Rectal smooth muscle tissue (tissue), 1 donor: Measurements from ENCODE around the gene UBLCP1.
"Not testable (repeated sequence)": the region's sequence is repeated elsewhere in the genome, so short reads cannot be mapped to it uniquely, and the experiment has no call there.

Experiments
- H3K27ac ChIP-seq: one replicate; pipeline ENCODE4 v1.7.0; 2013; ENCODE audit warnings: low read depth, low read length, inconsistent platforms
- H3K27me3 ChIP-seq: one replicate; pipeline ENCODE4 v1.7.0; 2013; ENCODE audit warnings: low read length; ENCODE audit not compliant: control insufficient read depth, insufficient read depth
- H3K36me3 ChIP-seq: one replicate; pipeline ENCODE4 v1.7.0; 2013; ENCODE audit warnings: low read length; ENCODE audit not compliant: control insufficient read depth, insufficient read depth
- H3K4me1 ChIP-seq: one replicate; pipeline ENCODE4 v1.7.0; 2013; ENCODE audit warnings: low read length; ENCODE audit not compliant: control insufficient read depth, insufficient read depth
- H3K4me3 ChIP-seq: one replicate; pipeline ENCODE4 v1.7.0; 2013; ENCODE audit warnings: low read length
- H3K9ac ChIP-seq: one replicate; pipeline ENCODE4 v1.7.0; 2013; ENCODE audit warnings: low read length

UBLCP1 gene

GRCh38 chr5:159301466-159301865, 38.4 kb downstream of the UBLCP1 start:
- no peaks in the 10 kb centered on the region for H3K4me1 ChIP-seq
- H3K27me3 ChIP-seq, result no peaks in the 10 kb centered on the region
- no peak overlapping the region for H3K27ac ChIP-seq
- no peak overlapping the region for H3K9ac ChIP-seq
- no peaks in the 10 kb centered on the region for H3K36me3 ChIP-seq
- H3K4me3 ChIP-seq, result no peak overlapping the region

DNA sequence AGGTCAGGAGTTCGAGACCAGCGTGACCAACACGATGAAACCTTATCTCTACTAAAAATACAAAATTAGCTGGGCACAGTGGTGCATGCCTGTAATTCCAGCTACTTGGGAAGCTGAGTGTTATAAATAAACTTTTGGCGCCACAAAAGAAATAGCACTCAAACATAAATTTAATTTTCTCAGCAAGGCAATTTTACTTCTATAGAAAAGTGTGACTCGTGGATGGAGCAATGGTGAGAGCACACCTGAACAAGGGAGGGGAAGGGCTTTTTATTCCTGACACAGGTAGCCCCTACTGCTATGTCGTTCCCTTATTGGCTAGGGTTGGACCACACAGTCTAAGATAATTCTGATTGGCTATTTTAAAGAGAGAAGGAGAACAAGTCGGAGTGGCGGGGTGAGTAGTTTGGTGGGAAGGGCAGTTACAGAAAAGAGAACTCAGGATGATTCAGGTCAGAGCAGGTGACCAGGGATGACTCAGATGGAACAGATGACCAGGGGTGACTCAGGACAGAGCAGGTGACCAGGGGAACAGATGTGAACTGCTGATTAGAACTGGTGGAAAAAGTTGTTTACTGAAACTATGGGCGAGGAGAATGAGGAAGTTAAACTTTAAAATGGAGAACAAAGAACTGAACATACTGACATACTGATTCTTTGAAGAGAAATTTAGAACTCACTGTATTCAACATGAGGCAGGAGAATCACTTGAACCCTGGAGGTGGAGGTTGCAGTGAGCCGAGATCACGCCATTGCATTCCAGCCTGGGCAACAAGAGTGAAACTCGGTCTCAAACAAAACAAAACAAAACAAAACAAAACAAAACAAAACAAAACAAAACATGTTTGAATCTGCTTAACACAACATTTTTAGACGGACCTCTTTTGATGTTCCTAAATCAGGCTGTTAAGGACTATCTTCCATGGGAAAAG, 39.1 kb downstream of the UBLCP1 start:
- H3K4me1 ChIP-seq, H3K27ac ChIP-seq, H3K27me3 ChIP-seq, H3K4me3 ChIP-seq, H3K9ac ChIP-seq, H3K36me3 ChIP-seq: not testable (repeated sequence)

GRCh38 chr5:159303286-159303685, 40.2 kb downstream of the UBLCP1 start:
- Histone ChIP-seq H3K27me3 (no peaks in the 10 kb centered on the region), H3K4me3 (no peak overlapping the region), H3K27ac (no peak overlapping the region), H3K9ac (no peak overlapping the region), H3K36me3 (no peaks in the 10 kb centered on the region), H3K4me1 (no peaks in the 10 kb centered on the region)

- Histone ChIP-seq H3K27ac (no peak overlapping the region), H3K36me3 (no peaks in the 10 kb centered on the region), H3K4me3 (no peak overlapping the region), H3K4me1 (no peaks in the 10 kb centered on the region), H3K9ac (no peak overlapping the region), H3K27me3 (no peaks in the 10 kb centered on the region)
Measured at GRCh38 chr5:159304961-159305595, 42.0 kb downstream of the UBLCP1 start.

GRCh38 chr5:159309689-159310433, 46.8 kb downstream of the UBLCP1 start:
- Histone ChIP-seq H3K36me3 (no peaks in the 10 kb centered on the region), H3K27me3 (peaks cover 2% of the 10 kb centered on the region), H3K4me1 (no peaks in the 10 kb centered on the region), H3K27ac (no peak overlapping the region), H3K4me3 (no peak overlapping the region), H3K9ac (no peak overlapping the region)

DNA sequence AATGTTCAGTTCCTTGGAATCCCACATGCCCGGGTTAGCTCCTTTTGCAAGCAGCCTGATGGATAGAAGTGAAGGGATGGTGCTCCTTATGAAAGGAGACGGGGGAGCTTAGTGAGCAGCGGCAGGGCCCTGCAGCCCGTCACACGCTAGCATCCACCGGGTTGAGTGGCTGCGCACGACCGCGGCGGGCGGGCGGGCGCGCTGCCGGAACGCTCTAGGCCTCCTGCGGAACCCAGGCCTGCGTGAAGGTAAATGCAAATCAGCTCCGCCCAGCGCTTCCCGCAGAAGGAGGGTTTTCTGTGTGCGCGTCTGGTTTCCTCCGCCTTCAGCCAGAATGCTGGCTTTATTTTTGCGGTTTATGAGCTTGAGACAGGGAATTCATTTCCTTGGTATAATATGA, 47.4 kb downstream of the UBLCP1 start:
- Histone ChIP-seq H3K4me1 (no peaks in the 10 kb centered on the region), H3K4me3 (no peak overlapping the region), H3K27ac (no peak overlapping the region), H3K27me3 (peaks cover 2% of the 10 kb centered on the region), H3K9ac (no peak overlapping the region), H3K36me3 (no peaks in the 10 kb centered on the region)

GRCh38 chr5:159311063-159311462, 48.0 kb downstream of the UBLCP1 start:
- no peak overlapping the region for H3K4me3 ChIP-seq
- peaks cover 2% of the 10 kb centered on the region for H3K27me3 ChIP-seq
- H3K4me1 ChIP-seq, result no peaks in the 10 kb centered on the region
- H3K9ac ChIP-seq, result no peak overlapping the region
- no peaks in the 10 kb centered on the region for H3K36me3 ChIP-seq
- no peak overlapping the region for H3K27ac ChIP-seq

GRCh38 chr5:159313197-159313596, 50.1 kb downstream of the UBLCP1 start:
- H3K4me3 ChIP-seq, result no peak overlapping the region
- H3K4me1 ChIP-seq, result no peaks in the 10 kb centered on the region
- peaks cover 2% of the 10 kb centered on the region for H3K27me3 ChIP-seq
- no peak overlapping the region for H3K9ac ChIP-seq
- H3K27ac ChIP-seq, result no peak overlapping the region
- no peaks in the 10 kb centered on the region for H3K36me3 ChIP-seq

GRCh38 chr5:159316519-159317383, 53.7 kb downstream of the UBLCP1 start:
- Histone ChIP-seq H3K4me3 (no peak overlapping the region), H3K9ac (no peak overlapping the region), H3K27me3 (no peaks in the 10 kb centered on the region), H3K27ac (no peak overlapping the region), H3K4me1 (no peaks in the 10 kb centered on the region), H3K36me3 (no peaks in the 10 kb centered on the region)

DNA sequence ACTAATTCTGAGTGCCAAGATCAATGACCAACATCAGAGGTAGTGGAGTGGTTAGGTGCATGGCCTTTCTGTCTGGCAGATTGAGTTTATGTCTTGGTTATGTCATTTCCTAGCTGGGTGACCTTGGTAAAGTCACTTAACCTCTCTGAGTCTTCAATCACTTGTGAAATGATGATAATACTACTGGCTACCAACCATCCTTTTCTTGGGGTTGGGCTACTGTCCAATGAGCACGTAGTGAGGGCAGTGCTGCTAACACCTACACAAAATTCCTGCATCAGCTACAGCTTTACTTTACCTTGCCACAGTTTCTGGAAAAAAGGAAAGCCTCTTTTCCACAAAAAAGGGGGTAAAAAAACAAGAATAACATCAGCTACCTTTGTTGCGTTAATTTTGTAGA, 54.8 kb downstream of the UBLCP1 start:
- Histone ChIP-seq H3K27me3 (no peaks in the 10 kb centered on the region), H3K36me3 (no peaks in the 10 kb centered on the region), H3K4me1 (no peaks in the 10 kb centered on the region), H3K27ac (no peak overlapping the region), H3K4me3 (no peak overlapping the region), H3K9ac (no peak overlapping the region)

GRCh38 chr5:159318448-159318847, 55.4 kb downstream of the UBLCP1 start:
- no peak overlapping the region for H3K4me3 ChIP-seq
- H3K27ac ChIP-seq, result no peak overlapping the region
- no peak overlapping the region for H3K9ac ChIP-seq
- H3K27me3 ChIP-seq, result no peaks in the 10 kb centered on the region
- H3K36me3 ChIP-seq, result no peaks in the 10 kb centered on the region
- no peaks in the 10 kb centered on the region for H3K4me1 ChIP-seq

- Histone ChIP-seq H3K27ac (no peak overlapping the region), H3K9ac (no peak overlapping the region), H3K27me3 (no peaks in the 10 kb centered on the region)
Measured at GRCh38 chr5:159319363-159319762, 56.3 kb downstream of the UBLCP1 start.

More at GRCh38 chr5:159319363-159319762, 56.3 kb downstream of the UBLCP1 start:
- Histone ChIP-seq H3K36me3 (no peaks in the 10 kb centered on the region), H3K4me3 (no peak overlapping the region), H3K4me1 (no peaks in the 10 kb centered on the region)
